HL-60 (cell line): ENCODE measurements around the gene TCAP.

ENCODE experiments used
- DNase-seq, 2 experiments: peaks; one replicate each; pipeline ENCODE4 v3.0.0-alpha.2; 2010 to 2020; ENCODE audit warnings: low read depth in 1 of 2, low spot score in 1 of 2
- H3K27ac ChIP-seq: fragments of 250-450 bp; sonication (Bioruptor Pico); replicated peaks from 2 replicates; pipeline ENCODE4 v1.5.1; 2020; ENCODE audit warnings: mild to moderate bottlenecking, moderate library complexity
- H3K27me3 ChIP-seq: fragments of 250-450 bp; sonication (Bioruptor Pico); 2 replicates; pipeline ENCODE4 v1.5.1; 2021; ENCODE audit warnings: mild to moderate bottlenecking, moderate library complexity; ENCODE audit not compliant: insufficient read depth, poor library complexity, severe bottlenecking
- H3K4me3 ChIP-seq: replicated peaks from 2 replicates; pipeline ENCODE4 v1.5.1; 2011; ENCODE audit warnings: mild to moderate bottlenecking, control low read depth, low read length; ENCODE audit not compliant: insufficient read depth
- GABPA ChIP-seq: IDR thresholded peaks from 2 replicates; pipeline ENCODE4 v1.6.1; 2012; ENCODE audit warnings: low read depth
- POLR2AphosphoS5 ChIP-seq: IDR thresholded peaks from 2 replicates; pipeline ENCODE4 v1.6.1; 2012; ENCODE audit warnings: low read depth
- SPI1 ChIP-seq: IDR thresholded peaks from 2 replicates; pipeline ENCODE4 v1.6.1; 2012; ENCODE audit warnings: low read depth, mild to moderate bottlenecking, borderline replicate concordance
- TF ChIP-seq, protein P1 (sequence below): IDR thresholded peaks from 2 replicates; pipeline ENCODE4 v1.6.1; 2012; ENCODE audit warnings: low read depth; ENCODE audit not compliant: insufficient replicate concordance
- TF ChIP-seq, protein P2 (sequence below): IDR thresholded peaks from one replicate; pipeline ENCODE4 v1.5.1; 2011; ENCODE audit warnings: low read length, control low read depth, inconsistent platforms; ENCODE audit not compliant: insufficient read depth

TCAP gene

DNA sequence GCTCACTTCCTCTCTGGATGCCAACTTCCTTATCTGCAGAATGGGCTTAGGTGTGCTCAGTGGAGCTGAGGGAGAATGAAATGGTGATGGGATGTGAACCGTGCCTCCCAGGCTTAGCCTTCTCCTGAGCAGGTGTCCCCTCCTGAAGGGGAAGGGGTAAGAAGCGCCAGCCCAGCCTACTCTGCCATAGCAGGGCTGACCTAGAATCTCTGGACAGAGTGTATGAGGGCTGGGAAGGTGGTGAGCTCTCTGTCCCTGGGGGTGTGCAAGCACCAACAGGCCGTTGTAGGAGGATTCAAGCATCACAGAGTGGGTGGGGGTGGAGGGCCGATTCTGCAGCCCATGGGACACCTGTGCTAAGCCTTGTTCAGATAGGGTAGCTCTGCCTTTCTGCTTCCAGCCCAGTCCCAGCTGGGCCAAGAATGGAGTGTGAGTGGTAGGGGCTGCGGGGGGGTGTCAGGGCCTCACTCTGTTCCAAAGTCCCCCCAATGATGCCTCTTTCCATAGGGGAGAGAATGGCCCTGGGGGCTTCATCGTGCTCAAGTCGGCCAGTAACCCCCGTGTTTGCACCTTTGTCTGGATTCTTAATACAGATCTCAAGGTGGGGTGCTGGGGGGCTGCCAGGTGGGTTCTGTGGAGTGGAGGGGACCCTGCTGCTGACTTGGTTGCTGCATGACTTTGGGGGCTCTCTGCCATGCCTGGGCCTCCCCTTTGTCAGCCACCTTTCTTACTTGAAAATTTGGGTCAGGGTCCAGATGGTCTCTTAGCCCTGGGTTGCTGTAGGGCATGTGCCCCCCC is 3.2 kb upstream of the TCAP start:
- TF ChIP-seq SPI1 (peak; percentile 74; the same call in 1 of the 2 replicates), POLR2AphosphoS5 (no peak), GABPA (no peak)
- TF ChIP-seq, protein P1, sequence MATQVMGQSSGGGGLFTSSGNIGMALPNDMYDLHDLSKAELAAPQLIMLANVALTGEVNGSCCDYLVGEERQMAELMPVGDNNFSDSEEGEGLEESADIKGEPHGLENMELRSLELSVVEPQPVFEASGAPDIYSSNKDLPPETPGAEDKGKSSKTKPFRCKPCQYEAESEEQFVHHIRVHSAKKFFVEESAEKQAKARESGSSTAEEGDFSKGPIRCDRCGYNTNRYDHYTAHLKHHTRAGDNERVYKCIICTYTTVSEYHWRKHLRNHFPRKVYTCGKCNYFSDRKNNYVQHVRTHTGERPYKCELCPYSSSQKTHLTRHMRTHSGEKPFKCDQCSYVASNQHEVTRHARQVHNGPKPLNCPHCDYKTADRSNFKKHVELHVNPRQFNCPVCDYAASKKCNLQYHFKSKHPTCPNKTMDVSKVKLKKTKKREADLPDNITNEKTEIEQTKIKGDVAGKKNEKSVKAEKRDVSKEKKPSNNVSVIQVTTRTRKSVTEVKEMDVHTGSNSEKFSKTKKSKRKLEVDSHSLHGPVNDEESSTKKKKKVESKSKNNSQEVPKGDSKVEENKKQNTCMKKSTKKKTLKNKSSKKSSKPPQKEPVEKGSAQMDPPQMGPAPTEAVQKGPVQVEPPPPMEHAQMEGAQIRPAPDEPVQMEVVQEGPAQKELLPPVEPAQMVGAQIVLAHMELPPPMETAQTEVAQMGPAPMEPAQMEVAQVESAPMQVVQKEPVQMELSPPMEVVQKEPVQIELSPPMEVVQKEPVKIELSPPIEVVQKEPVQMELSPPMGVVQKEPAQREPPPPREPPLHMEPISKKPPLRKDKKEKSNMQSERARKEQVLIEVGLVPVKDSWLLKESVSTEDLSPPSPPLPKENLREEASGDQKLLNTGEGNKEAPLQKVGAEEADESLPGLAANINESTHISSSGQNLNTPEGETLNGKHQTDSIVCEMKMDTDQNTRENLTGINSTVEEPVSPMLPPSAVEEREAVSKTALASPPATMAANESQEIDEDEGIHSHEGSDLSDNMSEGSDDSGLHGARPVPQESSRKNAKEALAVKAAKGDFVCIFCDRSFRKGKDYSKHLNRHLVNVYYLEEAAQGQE, result no peak
- TF ChIP-seq, protein P2, sequence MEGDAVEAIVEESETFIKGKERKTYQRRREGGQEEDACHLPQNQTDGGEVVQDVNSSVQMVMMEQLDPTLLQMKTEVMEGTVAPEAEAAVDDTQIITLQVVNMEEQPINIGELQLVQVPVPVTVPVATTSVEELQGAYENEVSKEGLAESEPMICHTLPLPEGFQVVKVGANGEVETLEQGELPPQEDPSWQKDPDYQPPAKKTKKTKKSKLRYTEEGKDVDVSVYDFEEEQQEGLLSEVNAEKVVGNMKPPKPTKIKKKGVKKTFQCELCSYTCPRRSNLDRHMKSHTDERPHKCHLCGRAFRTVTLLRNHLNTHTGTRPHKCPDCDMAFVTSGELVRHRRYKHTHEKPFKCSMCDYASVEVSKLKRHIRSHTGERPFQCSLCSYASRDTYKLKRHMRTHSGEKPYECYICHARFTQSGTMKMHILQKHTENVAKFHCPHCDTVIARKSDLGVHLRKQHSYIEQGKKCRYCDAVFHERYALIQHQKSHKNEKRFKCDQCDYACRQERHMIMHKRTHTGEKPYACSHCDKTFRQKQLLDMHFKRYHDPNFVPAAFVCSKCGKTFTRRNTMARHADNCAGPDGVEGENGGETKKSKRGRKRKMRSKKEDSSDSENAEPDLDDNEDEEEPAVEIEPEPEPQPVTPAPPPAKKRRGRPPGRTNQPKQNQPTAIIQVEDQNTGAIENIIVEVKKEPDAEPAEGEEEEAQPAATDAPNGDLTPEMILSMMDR, result no peak
- DNase-seq, result no peak
- H3K4me3 ChIP-seq, result no peak overlapping the region
- H3K27ac ChIP-seq, result no peak overlapping the region
- H3K27me3 ChIP-seq, result peaks cover 11% of the 10 kb centered on the region

DNA sequence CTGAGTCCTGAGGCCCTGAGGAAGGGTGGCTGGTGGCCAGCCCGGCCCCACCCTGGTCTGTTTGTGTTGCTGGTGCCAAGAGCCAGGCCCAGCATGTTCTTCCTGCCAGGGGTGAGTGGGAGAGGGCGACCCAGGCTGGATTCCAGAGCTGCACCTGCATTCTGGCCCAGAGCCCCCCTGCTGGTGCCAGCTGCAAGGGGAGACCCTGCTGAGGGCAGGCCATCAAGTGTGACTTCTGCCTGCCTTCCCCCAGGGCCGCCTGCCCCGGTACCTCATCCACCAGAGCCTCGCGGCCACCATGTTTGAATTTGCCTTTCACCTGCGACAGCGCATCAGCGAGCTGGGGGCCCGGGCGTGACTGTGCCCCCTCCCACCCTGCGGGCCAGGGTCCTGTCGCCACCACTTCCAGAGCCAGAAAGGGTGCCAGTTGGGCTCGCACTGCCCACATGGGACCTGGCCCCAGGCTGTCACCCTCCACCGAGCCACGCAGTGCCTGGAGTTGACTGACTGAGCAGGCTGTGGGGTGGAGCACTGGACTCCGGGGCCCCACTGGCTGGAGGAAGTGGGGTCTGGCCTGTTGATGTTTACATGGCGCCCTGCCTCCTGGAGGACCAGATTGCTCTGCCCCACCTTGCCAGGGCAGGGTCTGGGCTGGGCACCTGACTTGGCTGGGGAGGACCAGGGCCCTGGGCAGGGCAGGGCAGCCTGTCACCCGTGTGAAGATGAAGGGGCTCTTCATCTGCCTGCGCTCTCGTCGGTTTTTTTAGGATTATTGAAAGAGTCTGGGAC is 2.4 kb upstream of the TCAP start:
- no peak for TF ChIP-seq GABPA
- no peak for TF ChIP-seq SPI1
- no peak for TF ChIP-seq POLR2AphosphoS5
- TF ChIP-seq, protein P2, result no peak
- TF ChIP-seq, protein P1, result no peak
- DNase-seq, result no peak
- Histone ChIP-seq H3K27me3 (peaks cover 20% of the 10 kb centered on the region), H3K27ac (no peak overlapping the region), H3K4me3 (no peak overlapping the region)

DNA sequence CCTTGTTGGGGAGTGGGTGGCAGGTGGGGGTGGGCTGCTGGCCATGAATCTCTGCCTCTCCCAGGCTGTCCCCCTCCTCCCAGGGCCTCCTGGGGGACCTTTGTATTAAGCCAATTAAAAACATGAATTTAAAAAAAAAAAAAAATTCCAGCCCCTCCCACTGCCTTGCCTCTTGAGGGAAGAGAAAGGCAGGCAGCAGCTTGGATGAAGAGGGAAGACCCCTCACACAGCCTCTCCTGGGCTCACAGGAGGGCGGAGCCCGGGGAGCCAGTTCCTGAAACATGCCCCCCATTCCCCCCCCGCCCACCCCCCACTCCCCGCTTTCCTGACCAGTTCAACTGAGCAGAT is 1.8 kb upstream of the TCAP start:
- no peak overlapping the region for H3K27ac ChIP-seq
- TF ChIP-seq, protein P2, result no peak
- no peak for TF ChIP-seq GABPA
- TF ChIP-seq, protein P1, result no peak
- TF ChIP-seq POLR2AphosphoS5, result no peak
- no peak for TF ChIP-seq SPI1
- H3K27me3 ChIP-seq, result peaks cover 20% of the 10 kb centered on the region
- no peak overlapping the region for H3K4me3 ChIP-seq
- DNase-seq, result no peak
